ENCODE results near the gene PRPF38B.

The PRPF38B gene

DNA sequence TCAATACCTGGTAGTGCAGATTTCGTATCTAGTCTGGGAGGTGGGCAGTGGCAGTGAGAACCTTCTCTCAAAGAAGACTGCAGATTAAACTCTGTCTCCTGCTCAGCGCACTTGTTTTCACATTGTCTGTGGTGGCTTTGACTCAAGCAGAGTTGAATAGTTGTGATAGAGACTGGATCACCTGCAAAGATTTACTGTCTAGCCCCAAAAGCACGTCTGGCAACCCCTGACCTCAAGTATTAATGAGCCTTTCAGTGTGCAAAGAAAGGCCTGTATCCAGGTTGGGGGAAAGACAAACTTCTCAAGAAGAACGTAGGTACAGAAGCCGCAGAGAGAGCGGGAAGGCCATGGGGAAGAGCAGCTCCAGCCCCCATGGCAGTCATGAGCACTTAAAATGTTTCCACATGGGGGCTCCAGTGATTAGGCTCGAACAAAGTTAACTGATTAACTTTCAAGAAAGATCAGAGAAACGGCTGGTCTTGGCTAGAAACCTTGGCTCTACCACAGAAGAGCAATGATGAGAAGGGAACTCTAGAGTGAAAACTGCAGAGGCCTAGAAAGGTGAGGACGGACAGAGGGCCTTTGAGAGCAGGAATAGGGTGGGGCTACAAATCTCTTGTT is 46.4 kb upstream of the PRPF38B start:
- Histone ChIP-seq H3K36me3 (ENCODE audit: low read length) (no peaks in the 10 kb centered on the region), H3K4me3 (ENCODE audit: insufficient read depth, low read length, poor library complexity, severe bottlenecking) (no peak overlapping the region), H3K9me2 (replicated peaks; ENCODE audit: insufficient read depth, low read length) (no peaks in the 10 kb centered on the region), H4K20me1 (ENCODE audit: low read depth, low read length) (no peaks in the 10 kb centered on the region), H3K4me2 (ENCODE audit: low read depth, low read length, poor library complexity, severe bottlenecking) (no peak overlapping the region), H3K79me2 (ENCODE audit: insufficient read depth, low read length) (no peaks in the 10 kb centered on the region), H3K9ac (ENCODE audit: low read length) (no peak overlapping the region), H3K27me3 (ENCODE audit: low read length) (no peaks in the 10 kb centered on the region), H2AFZ (ENCODE audit: low read depth, low read length, severe bottlenecking) (no peak overlapping the region), H3K27ac (ENCODE audit: low read depth, low read length) (no peak overlapping the region), H3F3A (ENCODE audit: insufficient read depth) (no peaks in the 10 kb centered on the region), H3K9me3 (ENCODE audit: insufficient read depth, low read length) (no peaks in the 10 kb centered on the region)
- TF ChIP-seq, protein P1, sequence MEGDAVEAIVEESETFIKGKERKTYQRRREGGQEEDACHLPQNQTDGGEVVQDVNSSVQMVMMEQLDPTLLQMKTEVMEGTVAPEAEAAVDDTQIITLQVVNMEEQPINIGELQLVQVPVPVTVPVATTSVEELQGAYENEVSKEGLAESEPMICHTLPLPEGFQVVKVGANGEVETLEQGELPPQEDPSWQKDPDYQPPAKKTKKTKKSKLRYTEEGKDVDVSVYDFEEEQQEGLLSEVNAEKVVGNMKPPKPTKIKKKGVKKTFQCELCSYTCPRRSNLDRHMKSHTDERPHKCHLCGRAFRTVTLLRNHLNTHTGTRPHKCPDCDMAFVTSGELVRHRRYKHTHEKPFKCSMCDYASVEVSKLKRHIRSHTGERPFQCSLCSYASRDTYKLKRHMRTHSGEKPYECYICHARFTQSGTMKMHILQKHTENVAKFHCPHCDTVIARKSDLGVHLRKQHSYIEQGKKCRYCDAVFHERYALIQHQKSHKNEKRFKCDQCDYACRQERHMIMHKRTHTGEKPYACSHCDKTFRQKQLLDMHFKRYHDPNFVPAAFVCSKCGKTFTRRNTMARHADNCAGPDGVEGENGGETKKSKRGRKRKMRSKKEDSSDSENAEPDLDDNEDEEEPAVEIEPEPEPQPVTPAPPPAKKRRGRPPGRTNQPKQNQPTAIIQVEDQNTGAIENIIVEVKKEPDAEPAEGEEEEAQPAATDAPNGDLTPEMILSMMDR (IDR thresholded peaks at IDR 0.05; ENCODE audit: insufficient read depth, low read length, poor library complexity, severe bottlenecking), result no peak
- no peak for TF ChIP-seq EZH2phosphoT487 (conservative IDR thresholded peaks at IDR 0.05; ENCODE audit: low read length)

DNA sequence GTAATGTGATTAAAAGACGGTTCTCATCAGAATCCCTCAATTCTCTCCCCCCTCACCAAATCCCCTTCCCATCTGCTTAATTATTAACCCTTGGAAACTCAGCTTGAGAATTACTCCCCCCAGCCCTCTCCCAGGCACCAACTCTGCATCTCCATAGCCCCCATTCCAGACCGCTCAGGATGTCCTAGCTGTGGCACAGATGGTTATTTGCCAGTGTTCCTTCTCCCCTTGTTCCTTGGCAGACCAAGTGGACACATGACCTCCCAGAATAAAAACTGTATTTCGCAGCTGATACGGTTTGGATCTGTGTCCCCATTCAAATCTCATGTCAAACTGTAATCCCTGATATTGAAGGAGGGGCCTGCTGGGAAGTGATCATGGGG is 45.9 kb upstream of the PRPF38B start:
- H3K36me3 ChIP-seq (ENCODE audit: low read length), result no peaks in the 10 kb centered on the region
- no peaks in the 10 kb centered on the region for H4K20me1 ChIP-seq (ENCODE audit: low read depth, low read length)
- H3K79me2 ChIP-seq (ENCODE audit: insufficient read depth, low read length), result no peaks in the 10 kb centered on the region
- H3K4me3 ChIP-seq (ENCODE audit: insufficient read depth, low read length, poor library complexity, severe bottlenecking), result no peak overlapping the region
- TF ChIP-seq, protein P1 (IDR thresholded peaks at IDR 0.05; ENCODE audit: insufficient read depth, low read length, poor library complexity, severe bottlenecking), result no peak
- no peak for TF ChIP-seq EZH2phosphoT487 (conservative IDR thresholded peaks at IDR 0.05; ENCODE audit: low read length)
- no peak overlapping the region for H3K27ac ChIP-seq (ENCODE audit: low read depth, low read length)
- H3K9me2 ChIP-seq (replicated peaks; ENCODE audit: insufficient read depth, low read length), result no peaks in the 10 kb centered on the region
- no peaks in the 10 kb centered on the region for H3F3A ChIP-seq (ENCODE audit: insufficient read depth)
- H3K9ac ChIP-seq (ENCODE audit: low read length), result no peak overlapping the region
- H3K9me3 ChIP-seq (ENCODE audit: insufficient read depth, low read length), result no peaks in the 10 kb centered on the region
- no peak overlapping the region for H3K4me2 ChIP-seq (ENCODE audit: low read depth, low read length, poor library complexity, severe bottlenecking)
- H2AFZ ChIP-seq (ENCODE audit: low read depth, low read length, severe bottlenecking), result no peak overlapping the region
- no peaks in the 10 kb centered on the region for H3K27me3 ChIP-seq (ENCODE audit: low read length)

DNA sequence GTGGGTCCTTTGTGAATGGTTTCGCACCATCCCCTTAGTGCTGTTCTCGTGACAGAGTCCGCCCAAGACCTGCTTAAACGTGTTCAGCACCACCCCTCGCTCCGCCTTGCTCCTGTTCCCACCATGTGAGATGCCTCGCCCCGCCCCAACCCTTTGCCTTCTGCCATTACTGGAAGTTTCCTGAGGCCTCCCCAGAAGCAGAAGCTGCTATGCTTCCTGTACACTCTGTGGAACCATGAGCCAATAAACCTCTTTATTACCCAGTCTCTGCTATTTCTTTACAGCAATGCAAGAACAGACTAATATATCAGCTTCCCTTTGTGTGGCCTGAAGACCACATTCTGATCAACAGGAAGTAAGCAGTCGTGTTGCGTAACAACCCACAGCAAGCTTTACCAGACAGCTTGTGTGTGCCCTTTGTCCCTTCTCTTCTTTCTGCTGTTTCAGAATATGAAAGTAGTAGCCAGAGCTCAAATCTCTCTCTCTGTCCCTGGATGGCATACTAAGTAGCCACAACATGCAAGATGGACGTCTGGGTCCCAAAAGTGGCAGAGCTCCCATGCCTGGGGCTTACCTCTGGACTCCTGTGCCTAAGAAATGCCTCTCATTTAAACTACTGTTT is 45.4 kb upstream of the PRPF38B start:
- Histone ChIP-seq H3K79me2 (ENCODE audit: insufficient read depth, low read length) (no peaks in the 10 kb centered on the region), H3K4me2 (ENCODE audit: low read depth, low read length, poor library complexity, severe bottlenecking) (no peak overlapping the region), H3K27ac (ENCODE audit: low read depth, low read length) (no peak overlapping the region), H2AFZ (ENCODE audit: low read depth, low read length, severe bottlenecking) (no peak overlapping the region), H3K9me3 (ENCODE audit: insufficient read depth, low read length) (no peaks in the 10 kb centered on the region), H3K36me3 (ENCODE audit: low read length) (no peaks in the 10 kb centered on the region), H3K9ac (ENCODE audit: low read length) (no peak overlapping the region), H3K9me2 (replicated peaks; ENCODE audit: insufficient read depth, low read length) (no peaks in the 10 kb centered on the region), H3F3A (ENCODE audit: insufficient read depth) (no peaks in the 10 kb centered on the region), H4K20me1 (ENCODE audit: low read depth, low read length) (no peaks in the 10 kb centered on the region), H3K4me3 (ENCODE audit: insufficient read depth, low read length, poor library complexity, severe bottlenecking) (no peak overlapping the region), H3K27me3 (ENCODE audit: low read length) (no peaks in the 10 kb centered on the region)
- TF ChIP-seq, protein P1 (IDR thresholded peaks at IDR 0.05; ENCODE audit: insufficient read depth, low read length, poor library complexity, severe bottlenecking), result no peak
- no peak for TF ChIP-seq EZH2phosphoT487 (conservative IDR thresholded peaks at IDR 0.05; ENCODE audit: low read length)

All from SU-DHL-6 (cell line).